Mesendoderm (in vitro differentiated cells): ENCODE measurements around the gene PRICKLE1.

Source experiments
- DNase-seq: peaks from one replicate; pipeline ENCODE4 v3.0.0; 2013
- H2AK5ac ChIP-seq: 2 replicates; pipeline ENCODE4 v1.6.1; 2013; ENCODE audit warnings: low read length, inconsistent platforms
- H2BK120ac ChIP-seq: 2 replicates; pipeline ENCODE4 v1.6.1; 2013; ENCODE audit warnings: low read depth, mild to moderate bottlenecking, low read length, moderate library complexity, mixed read lengths
- H2BK15ac ChIP-seq: replicated peaks from 2 replicates; pipeline ENCODE4 v1.6.1; 2013; ENCODE audit warnings: low read depth, mild to moderate bottlenecking, moderate library complexity
- H2BK5ac ChIP-seq: 2 replicates; pipeline ENCODE4 v1.6.1; 2013; ENCODE audit warnings: low read length, inconsistent platforms
- H3K18ac ChIP-seq: 2 replicates; pipeline ENCODE4 v1.6.1; 2013; ENCODE audit warnings: mild to moderate bottlenecking, low read length, mixed read lengths
- H3K23ac ChIP-seq: one replicate; pipeline ENCODE4 v1.6.1; 2013; ENCODE audit warnings: low read length
- H3K27ac ChIP-seq: 2 replicates; pipeline ENCODE4 v1.5.1; 2013; ENCODE audit warnings: low read depth, mild to moderate bottlenecking, inconsistent platforms, low read length, moderate library complexity
- H3K27me3 ChIP-seq: 2 replicates; pipeline ENCODE4 v1.6.1; 2013; ENCODE audit warnings: low read length, control low read depth, mild to moderate bottlenecking, inconsistent platforms; ENCODE audit not compliant: insufficient read depth, poor library complexity
- H3K36me3 ChIP-seq: 2 replicates; pipeline ENCODE4 v1.6.1; 2013; ENCODE audit warnings: low read length, inconsistent platforms; ENCODE audit not compliant: control insufficient read depth, insufficient read depth
- H3K4ac ChIP-seq: one replicate; pipeline ENCODE4 v1.6.1; 2013; ENCODE audit warnings: low read depth, mild to moderate bottlenecking, low read length, moderate library complexity
- H3K4me1 ChIP-seq: 2 replicates; pipeline ENCODE4 v1.6.1; 2013; ENCODE audit warnings: low read depth, low read length, inconsistent platforms; ENCODE audit not compliant: control insufficient read depth
- H3K4me2 ChIP-seq: 2 replicates; pipeline ENCODE4 v1.6.1; 2013; ENCODE audit warnings: low read length
- H3K4me3 ChIP-seq: 2 replicates; pipeline ENCODE4 v1.5.1; 2013; ENCODE audit warnings: mild to moderate bottlenecking, low read length
- H3K56ac ChIP-seq: one replicate; pipeline ENCODE4 v1.6.1; 2013; ENCODE audit warnings: low read length
- H3K79me1 ChIP-seq: 2 replicates; pipeline ENCODE4 v1.6.1; 2013; ENCODE audit warnings: low read length, inconsistent platforms
- H3K79me2 ChIP-seq: 2 replicates; pipeline ENCODE4 v1.6.1; 2013; ENCODE audit warnings: mild to moderate bottlenecking, low read length; ENCODE audit not compliant: control insufficient read depth, insufficient read depth
- H3K9ac ChIP-seq: 2 replicates; pipeline ENCODE4 v1.6.1; 2013; ENCODE audit warnings: low read length, inconsistent platforms
- H4K5ac ChIP-seq: one replicate; pipeline ENCODE4 v1.6.1; 2013; ENCODE audit warnings: low read length
- H4K8ac ChIP-seq: one replicate; pipeline ENCODE4 v1.6.1; 2013; ENCODE audit warnings: low read depth, mild to moderate bottlenecking, control low read depth, low read length, moderate library complexity
- WGBS: extraction: QIAGEN DNeasy Blood & Tissue Kit; methylation state at CpG from one replicate; pipeline ENCODE4 v1.1.7; 2013; ENCODE audit warnings: low lambda C conversion rate, missing lambda C conversion rate; ENCODE audit not compliant: insufficient coverage; ENCODE audit errors: extremely low coverage; 5-methylcytosine and 5-hydroxymethylcytosine counted together

PRICKLE1 gene

GRCh38 chr12:42571327-42572009, 18.1 kb downstream of the PRICKLE1 start:
- no peak overlapping the region for H3K9ac ChIP-seq
- H4K8ac ChIP-seq: no peak overlapping the region
- no peaks in the 10 kb centered on the region for H3K27me3 ChIP-seq
- no peak overlapping the region for H3K4ac ChIP-seq
- no peaks in the 10 kb centered on the region for H3K36me3 ChIP-seq
- H3K79me1 ChIP-seq: peaks cover 1% of the 10 kb centered on the region
- no peak overlapping the region for H4K5ac ChIP-seq
- H2AK5ac ChIP-seq: no peak overlapping the region
- no peak overlapping the region for H3K56ac ChIP-seq
- no peak for DNase-seq
- no peak overlapping the region for H2BK120ac ChIP-seq
- H3K4me1 ChIP-seq: peaks cover 4% of the 10 kb centered on the region
- no peak overlapping the region for H3K23ac ChIP-seq
- WGBS: no CpG with 5 or more reads among the region's 2 CpGs
- H3K4me3 ChIP-seq: no peak overlapping the region
- no peak overlapping the region for H3K27ac ChIP-seq
- no peaks in the 10 kb centered on the region for H3K79me2 ChIP-seq
- no peak overlapping the region for H2BK15ac ChIP-seq
- H3K4me2 ChIP-seq: no peak overlapping the region
- no peak overlapping the region for H3K18ac ChIP-seq
- H2BK5ac ChIP-seq: no peak overlapping the region

DNA sequence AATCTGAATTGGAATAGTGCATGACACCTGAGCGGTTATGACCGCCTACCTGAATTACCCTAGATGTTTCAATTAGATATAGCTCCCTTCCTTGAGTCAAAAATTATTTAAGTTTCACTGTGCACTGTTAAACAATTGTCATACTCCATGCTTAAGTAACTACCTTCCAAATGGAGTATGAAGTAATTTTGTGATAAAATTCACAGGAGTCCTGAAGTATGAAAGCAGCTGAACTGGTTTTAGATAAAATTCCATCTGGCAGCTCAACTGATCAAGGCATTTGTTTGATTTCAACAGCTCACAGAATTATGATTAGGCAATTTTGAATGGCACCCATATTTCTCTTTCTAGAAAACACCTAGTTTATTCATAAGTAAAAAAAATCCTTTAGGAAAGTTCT, 19.5 kb downstream of the PRICKLE1 start:
- Histone ChIP-seq H2BK15ac (no peak overlapping the region), H3K27ac (no peak overlapping the region), H3K4me3 (no peak overlapping the region), H3K23ac (no peak overlapping the region), H3K9ac (no peak overlapping the region), H2AK5ac (no peak overlapping the region), H2BK5ac (no peak overlapping the region), H3K27me3 (no peaks in the 10 kb centered on the region), H3K4me1 (peaks cover 3% of the 10 kb centered on the region), H3K79me1 (no peaks in the 10 kb centered on the region), H3K18ac (no peak overlapping the region), H4K8ac (no peak overlapping the region), H3K56ac (no peak overlapping the region), H3K4ac (no peak overlapping the region), H3K79me2 (no peaks in the 10 kb centered on the region), H3K36me3 (no peaks in the 10 kb centered on the region), H4K5ac (no peak overlapping the region), H3K4me2 (no peak overlapping the region), H2BK120ac (no peak overlapping the region)
- WGBS: no CpG with 5 or more reads among the region's 2 CpGs
- no peak for DNase-seq

DNA sequence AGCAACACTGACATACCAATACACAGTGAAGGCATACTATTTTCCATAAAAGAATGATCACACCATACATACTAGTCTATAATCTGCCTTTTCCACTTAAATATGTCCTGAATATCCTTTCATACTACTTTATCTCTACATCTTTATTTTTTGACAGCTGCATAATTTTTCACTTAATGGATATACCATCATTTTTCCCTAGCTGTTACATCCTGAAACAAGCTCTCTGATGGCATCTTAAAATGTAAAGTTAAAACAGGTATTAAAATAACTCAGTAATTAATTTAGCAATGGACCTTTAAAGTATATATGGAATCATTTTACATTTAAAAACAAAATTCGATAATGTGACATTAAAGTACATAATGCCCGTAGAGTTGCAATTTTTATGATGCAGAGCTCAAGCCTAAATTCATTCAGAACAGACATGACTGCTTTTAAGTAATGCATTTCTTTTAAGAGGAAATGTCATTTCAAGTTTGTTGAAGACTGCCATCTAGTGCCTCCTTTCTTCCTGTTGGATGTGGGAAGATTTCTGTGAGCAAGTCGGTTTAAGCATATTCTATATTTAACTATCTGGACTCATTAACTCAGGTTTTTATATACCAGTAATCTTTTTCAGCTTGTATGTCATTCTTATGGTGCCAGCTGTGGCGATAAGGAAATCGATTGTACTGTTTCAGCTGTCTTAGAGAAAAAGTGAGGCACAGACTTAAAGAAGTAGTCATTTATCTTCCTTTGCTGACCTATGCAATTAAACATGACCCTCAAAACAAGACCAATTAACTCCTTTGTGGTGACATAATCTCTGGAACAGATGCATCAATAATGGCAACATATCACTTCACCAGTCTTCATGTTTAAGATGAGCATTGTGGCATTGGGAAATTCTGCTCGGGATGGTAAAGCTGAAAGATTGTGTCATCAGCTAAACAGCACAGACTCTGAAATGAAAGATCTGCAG, 20.3 kb downstream of the PRICKLE1 start:
- H2BK120ac ChIP-seq: no peak overlapping the region
- DNase-seq: peak; percentile 66
- H3K27ac ChIP-seq: no peak overlapping the region
- no peaks in the 10 kb centered on the region for H3K36me3 ChIP-seq
- no peak overlapping the region for H2BK5ac ChIP-seq
- peaks cover 4% of the 10 kb centered on the region for H3K4me1 ChIP-seq
- no peak overlapping the region for H4K5ac ChIP-seq
- no peak overlapping the region for H3K4me2 ChIP-seq
- H2AK5ac ChIP-seq: no peak overlapping the region
- H3K27me3 ChIP-seq: no peaks in the 10 kb centered on the region
- H4K8ac ChIP-seq: no peak overlapping the region
- no peaks in the 10 kb centered on the region for H3K79me1 ChIP-seq
- no peak overlapping the region for H2BK15ac ChIP-seq
- H3K4me3 ChIP-seq: no peak overlapping the region
- no peak overlapping the region for H3K18ac ChIP-seq
- H3K56ac ChIP-seq: no peak overlapping the region
- no CpG with 5 or more reads among the region's 6 CpGs for WGBS
- no peak overlapping the region for H3K23ac ChIP-seq
- no peak overlapping the region for H3K9ac ChIP-seq
- no peak overlapping the region for H3K4ac ChIP-seq
- no peaks in the 10 kb centered on the region for H3K79me2 ChIP-seq

DNA sequence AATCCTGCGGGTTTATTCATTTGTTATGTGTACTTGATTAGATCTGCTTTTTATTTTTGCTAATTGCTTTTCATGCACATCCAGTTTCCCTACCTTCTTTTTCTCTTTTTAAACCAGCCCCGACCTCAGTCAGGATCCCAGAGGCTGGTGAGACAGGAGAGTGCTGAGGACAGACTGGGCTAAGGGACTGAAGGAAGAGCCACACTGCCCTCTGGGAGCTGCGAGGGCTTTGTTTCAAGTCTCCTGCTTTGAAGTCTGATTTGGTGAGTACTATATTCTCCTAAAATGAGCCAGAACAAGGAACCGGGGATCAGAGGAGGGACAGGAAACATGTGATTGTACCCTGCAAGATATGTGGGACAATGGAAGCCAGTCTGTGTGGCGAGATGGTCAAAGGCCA, 23.9 kb downstream of the PRICKLE1 start:
- peak; percentile 54 for DNase-seq

DNA sequence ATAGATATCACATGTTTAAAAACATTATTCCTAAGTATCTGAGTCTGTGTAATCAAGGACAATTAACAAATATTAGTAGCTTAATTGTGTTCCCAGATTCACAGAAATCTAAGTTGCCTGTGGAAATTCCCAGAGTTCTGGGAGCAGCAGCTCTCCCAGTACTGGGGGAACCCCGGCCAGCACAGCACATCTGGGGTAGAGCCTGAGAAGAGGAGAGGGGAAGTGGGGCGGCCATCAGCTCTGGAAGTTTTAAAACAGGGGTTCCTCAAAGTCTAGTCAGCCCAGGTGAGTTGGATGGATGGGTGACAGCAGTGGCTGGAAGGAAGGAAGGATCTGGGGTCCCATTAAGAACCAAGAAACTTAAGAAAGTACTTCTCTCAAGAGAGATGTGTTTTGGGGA, 24.6 kb downstream of the PRICKLE1 start:
- H3K9ac ChIP-seq: no peak overlapping the region
- peaks cover 4% of the 10 kb centered on the region for H3K4me1 ChIP-seq
- no peak overlapping the region for H3K4me2 ChIP-seq
- no peak overlapping the region for H2BK5ac ChIP-seq
- H2BK15ac ChIP-seq: no peak overlapping the region
- no peaks in the 10 kb centered on the region for H3K27me3 ChIP-seq
- H2BK120ac ChIP-seq: no peak overlapping the region
- H3K4ac ChIP-seq: no peak overlapping the region
- H3K79me1 ChIP-seq: no peaks in the 10 kb centered on the region
- H4K5ac ChIP-seq: no peak overlapping the region
- no peak overlapping the region for H2AK5ac ChIP-seq
- no peak overlapping the region for H3K4me3 ChIP-seq
- no peak overlapping the region for H3K23ac ChIP-seq
- no peak overlapping the region for H3K56ac ChIP-seq
- DNase-seq: no peak
- H4K8ac ChIP-seq: no peak overlapping the region
- no CpG with 5 or more reads among the region's 2 CpGs for WGBS
- H3K18ac ChIP-seq: peak overlapping the region; percentile 30
- H3K27ac ChIP-seq: no peak overlapping the region
- no peaks in the 10 kb centered on the region for H3K79me2 ChIP-seq
- H3K36me3 ChIP-seq: no peaks in the 10 kb centered on the region

More for the DNA sequence above, 23.9 kb downstream of the PRICKLE1 start:
- no peak overlapping the region for H3K23ac ChIP-seq
- no peak overlapping the region for H2BK15ac ChIP-seq
- no peak overlapping the region for H2BK5ac ChIP-seq
- H4K5ac ChIP-seq: no peak overlapping the region
- H3K4ac ChIP-seq: no peak overlapping the region
- H3K56ac ChIP-seq: peak overlapping the region; percentile 68
- H3K18ac ChIP-seq: no peak overlapping the region
- H3K36me3 ChIP-seq: no peaks in the 10 kb centered on the region
- no peaks in the 10 kb centered on the region for H3K27me3 ChIP-seq
- WGBS: no CpG with 5 or more reads among the region's 5 CpGs
- peak overlapping the region; percentile 12 for H3K9ac ChIP-seq
- H3K27ac ChIP-seq: no peak overlapping the region
- H3K4me2 ChIP-seq: no peak overlapping the region
- peaks cover 4% of the 10 kb centered on the region for H3K4me1 ChIP-seq
- no peak overlapping the region for H3K4me3 ChIP-seq
- no peak overlapping the region for H2AK5ac ChIP-seq
- H2BK120ac ChIP-seq: no peak overlapping the region
- H3K79me2 ChIP-seq: no peaks in the 10 kb centered on the region
- H3K79me1 ChIP-seq: no peaks in the 10 kb centered on the region
- H4K8ac ChIP-seq: no peak overlapping the region
